Measurements from ENCODE around the gene SALL4. TPM values are rescaled to one million over a fixed set of nuclear protein-coding genes. Genes with fewer than 3 reads are reported as not detected.

SALL4 gene
- total RNA-seq, 4 donors from 2014 or later: not detected

DNA sequence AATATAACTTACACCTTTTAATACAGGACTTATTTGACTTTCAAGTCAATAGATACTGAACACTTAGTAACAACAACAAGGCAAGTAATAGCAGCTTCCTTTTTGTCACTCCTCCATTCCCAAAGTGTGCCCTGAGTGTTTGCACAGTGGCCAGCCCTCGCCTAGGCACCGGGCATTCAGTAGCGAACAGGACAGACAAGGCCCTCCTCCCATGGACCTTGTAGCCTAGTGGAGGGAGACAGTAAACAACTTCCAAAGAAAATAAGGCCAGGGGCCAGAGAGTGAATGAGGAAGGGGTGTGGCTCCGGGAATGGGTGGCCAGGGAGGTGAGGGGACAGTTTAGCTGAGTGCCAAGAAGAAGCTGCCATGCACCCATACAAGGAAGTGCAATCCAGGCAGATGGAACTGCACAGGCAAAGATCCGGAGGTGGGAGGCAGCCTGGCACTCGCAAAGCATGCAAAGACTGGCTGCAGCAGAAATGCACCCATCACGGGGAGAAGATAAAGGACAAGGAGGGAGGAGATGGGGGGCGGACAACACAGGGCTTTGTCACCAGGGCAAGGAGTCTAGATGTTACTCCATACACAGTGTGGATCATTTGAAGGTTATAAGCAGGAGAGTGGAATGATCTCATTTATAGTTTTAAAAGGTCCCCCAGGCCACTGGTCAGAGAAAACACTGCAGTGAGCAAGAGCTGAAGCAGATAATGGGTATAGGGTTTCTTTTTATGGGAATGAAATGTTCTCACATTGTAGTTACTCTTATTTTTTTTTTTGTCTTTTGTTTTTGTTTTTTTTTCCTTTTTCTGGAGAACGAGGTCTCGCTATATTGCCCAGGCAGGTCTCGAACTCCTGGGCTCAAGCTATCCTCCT lies 66.4 kb downstream of the SALL4 start:
- H3K27me3 ChIP-seq: no peaks in the 10 kb centered on the region
- H3K9me3 ChIP-seq: no peaks in the 10 kb centered on the region
- TF ChIP-seq EP300 (IDR thresholded peaks at IDR 0.05): no peak
- no peak for TF ChIP-seq POLR2AphosphoS5 (IDR thresholded peaks at IDR 0.05)
- peaks cover 14 to 41% (median 36%) of the 10 kb centered on the region in 4 donors for H3K4me1 ChIP-seq
- no peak for DNase-seq (ENCODE audit: extremely low spot score)
- H3K27ac ChIP-seq (replicated peaks in 1 of 4): no peak overlapping the region
- intact Hi-C loops (cut with DNase I): no loop called here
- WGBS: 80% methylated on average over 11 of the region's 11 CpGs
- no peaks in the 10 kb centered on the region for H3K36me3 ChIP-seq
- no peak overlapping the region for H3K4me3 ChIP-seq

DNA sequence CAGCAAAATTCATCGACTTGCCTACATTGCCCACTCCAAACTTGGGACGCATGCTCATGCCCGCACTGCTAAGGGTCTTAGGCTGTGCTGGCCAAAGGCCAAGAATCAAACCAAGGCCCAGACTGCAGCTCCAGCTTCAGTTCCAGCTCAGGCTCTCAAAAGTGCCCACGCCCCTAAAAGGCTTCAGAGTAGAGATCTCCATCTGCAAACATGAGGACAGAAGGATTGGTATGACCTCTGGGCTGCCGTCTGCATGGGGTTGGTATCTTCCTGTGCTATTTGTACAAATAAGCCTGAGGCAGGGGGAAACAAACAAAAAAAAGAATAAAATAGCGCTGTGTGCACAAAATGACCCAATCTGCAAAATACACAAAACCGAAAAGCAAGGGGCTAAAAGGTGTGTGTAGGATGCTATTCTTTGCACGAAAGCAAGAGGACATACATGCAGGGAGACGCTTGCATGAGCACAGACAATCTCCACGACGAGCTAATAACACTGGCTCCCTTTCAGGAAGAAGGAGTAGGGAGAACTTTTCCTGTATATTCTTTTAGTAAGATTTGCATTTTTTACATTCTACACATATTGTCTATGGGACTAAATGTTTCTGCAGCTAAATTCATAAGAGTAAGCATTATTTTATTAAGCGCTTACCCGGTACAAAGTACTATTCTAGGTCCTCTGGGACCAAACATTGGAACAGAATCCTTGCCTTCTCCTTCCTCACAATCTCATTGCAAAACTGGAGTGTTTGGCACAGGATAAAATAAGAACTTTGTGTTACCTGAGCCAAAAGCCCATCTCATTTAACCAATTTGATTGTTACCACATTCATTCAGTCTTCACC lies 67.2 kb downstream of the SALL4 start:
- Histone ChIP-seq H3K36me3 (no peaks in the 10 kb centered on the region), H3K27ac (replicated peaks in 1 of 4) (no peak overlapping the region), H3K27me3 (no peaks in the 10 kb centered on the region), H3K4me3 (no peak overlapping the region), H3K4me1 (peaks cover 14 to 45% (median 36%) of the 10 kb centered on the region in 4 donors), H3K9me3 (no peaks in the 10 kb centered on the region)
- no peak for DNase-seq (ENCODE audit: extremely low spot score)
- intact Hi-C loops (cut with DNase I): no loop called here
- TF ChIP-seq POLR2A (IDR thresholded peaks at IDR 0.05; ENCODE audit: low read depth) (no peak), POLR2AphosphoS5 (IDR thresholded peaks at IDR 0.05) (no peak), EP300 (IDR thresholded peaks at IDR 0.05) (no peak)
- TF ChIP-seq, protein P1, sequence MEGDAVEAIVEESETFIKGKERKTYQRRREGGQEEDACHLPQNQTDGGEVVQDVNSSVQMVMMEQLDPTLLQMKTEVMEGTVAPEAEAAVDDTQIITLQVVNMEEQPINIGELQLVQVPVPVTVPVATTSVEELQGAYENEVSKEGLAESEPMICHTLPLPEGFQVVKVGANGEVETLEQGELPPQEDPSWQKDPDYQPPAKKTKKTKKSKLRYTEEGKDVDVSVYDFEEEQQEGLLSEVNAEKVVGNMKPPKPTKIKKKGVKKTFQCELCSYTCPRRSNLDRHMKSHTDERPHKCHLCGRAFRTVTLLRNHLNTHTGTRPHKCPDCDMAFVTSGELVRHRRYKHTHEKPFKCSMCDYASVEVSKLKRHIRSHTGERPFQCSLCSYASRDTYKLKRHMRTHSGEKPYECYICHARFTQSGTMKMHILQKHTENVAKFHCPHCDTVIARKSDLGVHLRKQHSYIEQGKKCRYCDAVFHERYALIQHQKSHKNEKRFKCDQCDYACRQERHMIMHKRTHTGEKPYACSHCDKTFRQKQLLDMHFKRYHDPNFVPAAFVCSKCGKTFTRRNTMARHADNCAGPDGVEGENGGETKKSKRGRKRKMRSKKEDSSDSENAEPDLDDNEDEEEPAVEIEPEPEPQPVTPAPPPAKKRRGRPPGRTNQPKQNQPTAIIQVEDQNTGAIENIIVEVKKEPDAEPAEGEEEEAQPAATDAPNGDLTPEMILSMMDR (IDR thresholded peaks at IDR 0.05): no peak
- 60% methylated on average over 13 of the region's 13 CpGs for WGBS

DNA sequence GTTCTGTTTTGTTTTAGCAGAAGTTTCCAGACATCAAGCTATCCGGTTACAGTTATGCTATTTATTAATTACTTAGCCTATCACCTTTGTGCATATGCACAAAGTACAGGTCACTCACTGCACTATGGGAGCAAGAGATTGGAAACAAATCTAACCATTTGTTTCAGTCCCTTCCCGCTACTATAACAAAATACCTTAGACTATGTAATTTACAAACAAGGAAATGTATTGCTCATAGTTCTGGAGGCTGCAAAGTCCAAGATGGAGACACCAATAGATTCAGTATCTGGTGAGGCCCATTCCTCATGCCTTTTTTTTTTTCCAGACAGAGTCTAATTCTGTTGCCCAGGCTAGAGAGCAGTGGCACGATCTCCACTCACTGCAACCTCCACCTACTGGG lies 69.3 kb downstream of the SALL4 start:
- intact Hi-C loops (cut with DNase I): no loop called here
- Histone ChIP-seq H3K36me3 (no peaks in the 10 kb centered on the region), H3K27ac (replicated peaks in 1 of 4) (peak overlapping the region in 2 of 4 donors; percentile 78 to 85), H3K4me3 (no peak overlapping the region), H3K4me1 (peaks cover 14 to 45% (median 36%) of the 10 kb centered on the region in 4 donors), H3K9me3 (no peaks in the 10 kb centered on the region), H3K27me3 (no peaks in the 10 kb centered on the region)
- no peak for TF ChIP-seq POLR2A (IDR thresholded peaks at IDR 0.05; ENCODE audit: low read depth)
- TF ChIP-seq, protein P1 (IDR thresholded peaks at IDR 0.05): no peak
- no peak for TF ChIP-seq POLR2AphosphoS5 (IDR thresholded peaks at IDR 0.05)
- TF ChIP-seq EP300 (IDR thresholded peaks at IDR 0.05): no peak
- WGBS: 83% methylated on average over 3 of the region's 3 CpGs
- DNase-seq (ENCODE audit: extremely low spot score): no peak

Other genes with a start within 250 kb of the SALL4 start
- gene ATP9A, start 34.1 kb downstream of the SALL4 start, total RNA-seq: 10 to 100 TPM; 44.4 to 70.9 (median 56.0) TPM

Data from esophagus muscularis mucosa (tissue), 4 donors.